GM20000 (cell line): ENCODE measurements around the gene CSF3.

ENCODE experiments used
- DNase-seq: peaks from one replicate; pipeline ENCODE4 v3.0.0; 2012; ENCODE audit warnings: low spot score
- TF ChIP-seq, protein P1 (sequence below): IDR thresholded peaks from 2 replicates; pipeline ENCODE4 v1.5.1; 2012; ENCODE audit warnings: mild to moderate bottlenecking, control low read depth; ENCODE audit errors: extremely low read depth, missing control alignments

CSF3 gene

DNA sequence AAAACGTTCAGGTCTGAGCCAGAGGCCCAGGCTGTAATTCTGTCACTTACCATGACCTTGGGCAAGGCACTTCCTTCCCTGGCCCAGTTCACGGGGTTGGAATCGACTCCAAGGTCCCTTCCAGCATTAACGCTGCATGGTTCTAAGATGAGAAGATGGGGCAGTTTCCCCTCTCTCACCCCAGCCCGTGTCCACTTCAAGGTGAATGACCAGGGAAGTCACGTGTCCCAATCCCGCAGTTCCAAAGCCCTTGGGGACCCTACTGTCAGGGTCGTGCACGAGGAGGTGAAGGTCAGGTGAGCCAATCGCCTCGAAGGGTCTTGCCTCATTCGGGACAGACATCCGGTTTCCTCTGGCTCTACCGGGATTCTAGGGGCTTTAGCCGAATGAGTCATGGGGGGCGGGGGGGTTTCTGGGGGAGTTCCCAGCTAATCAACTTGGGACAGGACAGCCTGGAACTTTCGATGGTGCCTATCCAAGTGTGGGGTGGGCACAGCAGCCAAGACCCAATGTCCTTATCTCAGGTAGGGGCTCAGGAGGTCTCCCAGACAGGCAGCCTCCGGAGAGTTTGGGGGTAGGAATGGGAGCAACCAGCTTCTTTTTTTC, 762 bp upstream of the CSF3 start:
- no peak for DNase-seq
- TF ChIP-seq, protein P1, sequence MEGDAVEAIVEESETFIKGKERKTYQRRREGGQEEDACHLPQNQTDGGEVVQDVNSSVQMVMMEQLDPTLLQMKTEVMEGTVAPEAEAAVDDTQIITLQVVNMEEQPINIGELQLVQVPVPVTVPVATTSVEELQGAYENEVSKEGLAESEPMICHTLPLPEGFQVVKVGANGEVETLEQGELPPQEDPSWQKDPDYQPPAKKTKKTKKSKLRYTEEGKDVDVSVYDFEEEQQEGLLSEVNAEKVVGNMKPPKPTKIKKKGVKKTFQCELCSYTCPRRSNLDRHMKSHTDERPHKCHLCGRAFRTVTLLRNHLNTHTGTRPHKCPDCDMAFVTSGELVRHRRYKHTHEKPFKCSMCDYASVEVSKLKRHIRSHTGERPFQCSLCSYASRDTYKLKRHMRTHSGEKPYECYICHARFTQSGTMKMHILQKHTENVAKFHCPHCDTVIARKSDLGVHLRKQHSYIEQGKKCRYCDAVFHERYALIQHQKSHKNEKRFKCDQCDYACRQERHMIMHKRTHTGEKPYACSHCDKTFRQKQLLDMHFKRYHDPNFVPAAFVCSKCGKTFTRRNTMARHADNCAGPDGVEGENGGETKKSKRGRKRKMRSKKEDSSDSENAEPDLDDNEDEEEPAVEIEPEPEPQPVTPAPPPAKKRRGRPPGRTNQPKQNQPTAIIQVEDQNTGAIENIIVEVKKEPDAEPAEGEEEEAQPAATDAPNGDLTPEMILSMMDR, result no peak

DNA sequence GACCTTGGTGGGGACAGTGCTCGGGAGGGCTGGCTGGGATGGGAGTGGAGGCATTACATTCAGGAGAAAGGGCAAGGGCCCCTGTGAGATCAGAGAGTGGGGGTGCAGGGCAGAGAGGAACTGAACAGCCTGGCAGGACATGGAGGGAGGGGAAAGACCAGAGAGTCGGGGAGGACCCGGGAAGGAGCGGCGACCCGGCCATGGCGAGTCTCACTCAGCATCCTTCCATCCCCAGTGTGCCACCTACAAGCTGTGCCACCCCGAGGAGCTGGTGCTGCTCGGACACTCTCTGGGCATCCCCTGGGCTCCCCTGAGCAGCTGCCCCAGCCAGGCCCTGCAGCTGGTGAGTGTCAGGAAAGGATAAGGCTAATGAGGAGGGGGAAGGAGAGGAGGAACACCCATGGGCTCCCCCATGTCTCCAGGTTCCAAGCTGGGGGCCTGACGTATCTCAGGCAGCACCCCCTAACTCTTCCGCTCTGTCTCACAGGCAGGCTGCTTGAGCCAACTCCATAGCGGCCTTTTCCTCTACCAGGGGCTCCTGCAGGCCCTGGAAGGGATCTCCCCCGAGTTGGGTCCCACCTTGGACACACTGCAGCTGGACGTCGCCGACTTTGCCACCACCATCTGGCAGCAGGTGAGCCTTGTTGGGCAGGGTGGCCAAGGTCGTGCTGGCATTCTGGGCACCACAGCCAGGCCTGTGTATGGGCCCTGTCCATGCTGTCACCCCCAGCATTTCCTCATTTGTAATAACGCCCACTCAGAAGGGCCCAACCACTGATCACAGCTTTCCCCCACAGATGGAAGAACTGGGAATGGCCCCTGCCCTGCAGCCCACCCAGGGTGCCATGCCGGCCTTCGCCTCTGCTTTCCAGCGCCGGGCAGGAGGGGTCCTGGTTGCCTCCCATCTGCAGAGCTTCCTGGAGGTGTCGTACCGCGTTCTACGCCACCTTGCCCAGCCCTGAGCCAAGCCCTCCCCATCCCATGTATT, 1.1 kb downstream of the CSF3 start:
- TF ChIP-seq, protein P1, result no peak
- no peak for DNase-seq

DNA sequence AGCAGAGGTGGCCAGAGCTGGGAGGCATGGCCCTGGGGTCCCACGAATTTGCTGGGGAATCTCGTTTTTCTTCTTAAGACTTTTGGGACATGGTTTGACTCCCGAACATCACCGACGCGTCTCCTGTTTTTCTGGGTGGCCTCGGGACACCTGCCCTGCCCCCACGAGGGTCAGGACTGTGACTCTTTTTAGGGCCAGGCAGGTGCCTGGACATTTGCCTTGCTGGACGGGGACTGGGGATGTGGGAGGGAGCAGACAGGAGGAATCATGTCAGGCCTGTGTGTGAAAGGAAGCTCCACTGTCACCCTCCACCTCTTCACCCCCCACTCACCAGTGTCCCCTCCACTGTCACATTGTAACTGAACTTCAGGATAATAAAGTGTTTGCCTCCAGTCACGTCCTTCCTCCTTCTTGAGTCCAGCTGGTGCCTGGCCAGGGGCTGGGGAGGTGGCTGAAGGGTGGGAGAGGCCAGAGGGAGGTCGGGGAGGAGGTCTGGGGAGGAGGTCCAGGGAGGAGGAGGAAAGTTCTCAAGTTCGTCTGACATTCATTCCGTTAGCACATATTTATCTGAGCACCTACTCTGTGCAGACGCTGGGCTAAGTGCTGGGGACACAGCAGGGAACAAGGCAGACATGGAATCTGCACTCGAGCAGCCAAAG, 2.3 kb downstream of the CSF3 start:
- TF ChIP-seq, protein P1, result no peak
- no peak for DNase-seq

DNA sequence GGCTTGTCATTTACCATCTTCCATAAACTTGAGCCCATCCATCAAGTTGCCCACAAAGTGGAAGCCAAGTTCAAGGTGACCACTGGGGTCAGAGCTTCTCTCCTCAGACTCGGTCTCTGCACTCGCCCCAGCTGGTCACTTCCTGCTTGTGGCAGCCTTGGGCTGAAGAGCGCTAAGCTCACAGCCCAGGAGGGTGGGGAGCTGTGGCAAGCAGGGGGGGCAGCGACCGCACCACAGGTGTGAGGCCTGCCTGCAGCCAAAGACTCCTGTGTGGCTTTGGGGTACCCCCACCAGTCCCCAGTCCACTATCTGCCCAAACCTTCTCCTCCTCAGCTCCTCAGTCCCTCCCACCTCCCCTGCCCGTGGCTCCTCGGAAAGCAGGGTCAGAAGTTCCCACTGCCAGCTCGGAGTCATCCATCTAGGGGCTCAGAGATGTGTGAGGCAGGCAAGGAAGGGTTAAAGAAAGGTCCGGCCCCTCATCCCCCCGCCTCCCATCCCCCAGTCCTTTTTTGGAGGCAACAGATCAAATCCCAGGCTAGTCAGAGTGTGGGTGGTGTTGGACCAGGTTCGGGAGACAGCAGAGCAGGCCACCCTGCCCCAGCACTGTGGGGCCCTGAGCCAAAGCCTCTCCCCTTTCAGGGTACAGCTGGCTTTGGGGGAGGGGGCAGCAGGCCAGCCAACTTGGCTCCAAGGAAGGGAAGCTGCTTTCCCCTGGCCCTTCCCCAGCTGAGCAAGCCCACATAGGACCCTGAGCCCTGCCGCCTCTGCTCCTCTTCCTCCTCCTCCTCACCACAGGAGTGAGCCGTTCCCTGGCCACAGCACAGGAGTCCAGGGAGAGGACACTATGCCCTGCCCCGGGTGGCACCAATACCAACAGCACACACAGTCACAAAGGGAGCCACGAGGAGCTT, 3.2 kb downstream of the CSF3 start:
- DNase-seq, result no peak
- TF ChIP-seq, protein P1, result no peak

DNA sequence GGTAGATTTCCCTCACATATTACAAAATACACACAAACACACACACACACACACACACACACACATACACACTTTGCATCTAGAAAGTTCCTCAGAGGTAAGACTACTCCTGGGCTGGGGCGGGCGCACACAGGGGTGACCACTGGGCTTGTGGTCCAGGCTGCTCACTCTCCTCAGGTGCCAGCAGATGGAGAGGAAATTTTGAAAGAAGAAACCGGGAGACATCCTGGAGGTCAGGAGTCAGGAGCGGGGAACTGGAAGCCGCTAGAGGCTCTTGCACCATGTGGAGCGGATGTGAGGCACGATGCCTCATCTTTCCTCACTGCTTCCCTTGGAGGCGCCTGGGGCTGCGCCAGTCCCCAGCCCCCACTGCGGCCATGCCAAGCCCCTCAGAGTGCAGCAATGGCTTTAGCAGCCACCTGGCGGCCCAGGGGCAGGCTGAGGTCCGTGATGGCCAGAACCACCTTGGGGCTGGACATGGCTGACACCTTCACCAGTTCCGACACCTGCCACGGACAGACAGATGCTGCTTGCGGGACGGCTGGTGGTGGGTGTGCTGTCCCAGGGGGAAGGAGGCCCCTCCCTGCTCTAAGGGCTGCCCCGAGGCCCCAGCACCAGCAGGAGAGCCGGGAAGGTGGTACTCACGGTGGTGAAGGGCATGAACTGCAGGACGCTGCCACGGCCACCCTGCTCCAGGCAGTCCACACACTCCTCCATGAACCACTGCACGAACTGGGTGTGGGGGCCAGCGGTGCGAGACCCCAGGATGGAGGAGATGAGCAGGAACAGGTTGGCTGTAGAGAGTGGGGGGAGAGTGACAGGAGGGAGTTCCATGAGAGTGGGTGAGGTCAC, 4.1 kb downstream of the CSF3 start:
- no peak for DNase-seq
- TF ChIP-seq, protein P1, result no peak

DNA sequence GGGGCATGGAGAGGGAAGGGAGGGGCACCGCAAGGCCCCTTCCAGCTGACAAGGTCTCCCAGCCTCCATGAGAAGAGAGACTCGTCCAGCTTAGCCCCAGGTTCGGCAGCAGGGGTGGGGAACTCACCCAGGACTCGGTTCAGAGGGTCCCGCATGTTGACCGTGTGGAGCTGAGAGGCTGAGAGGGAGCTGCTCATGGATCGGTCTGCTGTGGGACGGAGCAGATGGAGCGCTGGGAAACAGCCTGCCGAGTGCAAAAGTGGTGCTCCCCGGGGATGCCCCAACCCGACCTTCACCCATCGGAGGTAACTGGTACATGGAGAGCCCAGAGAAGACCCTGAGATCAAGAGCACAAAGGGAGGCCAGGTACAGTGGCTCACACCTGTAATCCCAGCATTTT, 4.9 kb downstream of the CSF3 start:
- no peak for DNase-seq
- TF ChIP-seq, protein P1, result no peak
